Neural cell (in vitro differentiated cells): ENCODE measurements around the gene SIRT1. TPM values are rescaled to one million over a fixed set of nuclear protein-coding genes. Genes with fewer than 3 reads are reported as not detected.

Experiments used
- H2AFZ ChIP-seq: fragments of 200-600, 300-800 bp; sonication (generic), shearing (Covaris generic); 2 replicates; pipeline ENCODE4 v1.6.0; 2014; ENCODE audit warnings: low read depth, mild to moderate bottlenecking, antibody characterized with exemption, low read length, moderate library complexity
- H3F3A ChIP-seq: fragments of 200-600 bp; shearing (Covaris generic); 2 replicates; pipeline ENCODE4 v1.6.1; 2016; ENCODE audit warnings: mild to moderate bottlenecking, moderate library complexity, mixed read lengths, antibody characterized with exemption, low read length; ENCODE audit not compliant: insufficient read depth, poor library complexity, severe bottlenecking
- H3K27ac ChIP-seq: fragments of 200-600, 300-800 bp; sonication (generic), shearing (Covaris generic); 2 replicates; pipeline ENCODE4 v1.5.1; 2014; ENCODE audit warnings: mild to moderate bottlenecking, low read length, moderate library complexity
- H3K27me3 ChIP-seq: fragments of 300-800, 200-600 bp; sonication (generic), shearing (Covaris generic); 2 replicates; pipeline ENCODE4 v1.6.0; 2014; ENCODE audit warnings: mild to moderate bottlenecking, low read depth, low read length, moderate library complexity; ENCODE audit not compliant: insufficient read depth
- H3K36me3 ChIP-seq: fragments of 300-800, 200-600 bp; sonication (generic), shearing (Covaris generic); 2 replicates; pipeline ENCODE4 v1.5.1; 2014; ENCODE audit warnings: mild to moderate bottlenecking, antibody characterized with exemption, low read length, moderate library complexity; ENCODE audit not compliant: insufficient read depth
- H3K4me2 ChIP-seq: fragments of 300-800, 200-600 bp; sonication (generic), shearing (Covaris generic); 2 replicates; pipeline ENCODE4 v1.6.0; 2014; ENCODE audit warnings: mild to moderate bottlenecking, low read length
- H3K4me3 ChIP-seq: fragments of 300-800, 200-600 bp; sonication (generic), shearing (Covaris generic); 2 replicates; pipeline ENCODE4 v1.5.1; 2014; ENCODE audit warnings: mild to moderate bottlenecking, low read length, moderate library complexity
- H3K79me2 ChIP-seq: fragments of 200-600 bp; shearing (Covaris generic); replicated peaks from 2 replicates; pipeline ENCODE4 v1.6.0; 2014; ENCODE audit warnings: mild to moderate bottlenecking, low read length, moderate library complexity; ENCODE audit not compliant: insufficient read depth
- H3K9ac ChIP-seq: fragments of 300-800, 200-600 bp; sonication (generic), shearing (Covaris generic); 2 replicates; pipeline ENCODE4 v1.6.1; 2016; ENCODE audit warnings: mild to moderate bottlenecking, low read length, mixed read lengths
- H3K9me2 ChIP-seq: fragments of 200-600 bp; shearing (Covaris generic); 2 replicates; pipeline ENCODE4 v1.6.1; 2016; ENCODE audit warnings: mild to moderate bottlenecking, low read length, mixed read lengths; ENCODE audit not compliant: insufficient read depth
- H3K9me3 ChIP-seq: fragments of 200-600, 300-800 bp; sonication (generic), shearing (Covaris generic); 2 replicates; pipeline ENCODE4 v1.6.1; 2016; ENCODE audit warnings: mild to moderate bottlenecking, mixed run types, low read length, moderate library complexity, mixed read lengths
- H4K20me1 ChIP-seq: fragments of 200-600 bp; shearing (Covaris generic); 2 replicates; pipeline ENCODE4 v1.6.1; 2016; ENCODE audit warnings: mild to moderate bottlenecking, mixed run types; ENCODE audit not compliant: insufficient read depth
- CTCF ChIP-seq: fragments of 450-650 bp; IDR thresholded peaks from 2 replicates; pipeline ENCODE4 v1.5.1; 2014; ENCODE audit warnings: antibody characterized with exemption, mild to moderate bottlenecking, moderate library complexity; ENCODE audit not compliant: poor library complexity, severe bottlenecking
- EP300 ChIP-seq: fragments of 450-650 bp; conservative IDR thresholded peaks from 2 replicates; pipeline ENCODE4 v1.6.1; 2014; ENCODE audit warnings: antibody characterized with exemption, mild to moderate bottlenecking, moderate library complexity; ENCODE audit not compliant: poor library complexity, severe bottlenecking
- EZH2 ChIP-seq: fragments of 200-600, 300-800 bp; shearing (Covaris generic), sonication (generic); IDR thresholded peaks from 2 replicates; pipeline ENCODE4 v1.6.1; 2014; ENCODE audit warnings: antibody characterized with exemption, low read length, borderline replicate concordance, mild to moderate bottlenecking; ENCODE audit not compliant: insufficient read depth, poor library complexity, severe bottlenecking
- MXI1 ChIP-seq: fragments of 450-650 bp; conservative IDR thresholded peaks from 2 replicates; pipeline ENCODE4 v1.6.1; 2014; ENCODE audit warnings: antibody characterized with exemption, mild to moderate bottlenecking; ENCODE audit not compliant: poor library complexity, severe bottlenecking
- POLR2AphosphoS5 ChIP-seq: IDR thresholded peaks from 2 replicates; pipeline ENCODE4 v1.6.1; 2012
- RAD21 ChIP-seq: fragments of 450-650 bp; conservative IDR thresholded peaks from 2 replicates; pipeline ENCODE4 v1.6.1; 2014; ENCODE audit warnings: antibody characterized with exemption, mild to moderate bottlenecking, moderate library complexity
- REST ChIP-seq: IDR thresholded peaks from 2 replicates; pipeline ENCODE4 v1.6.1; 2012; ENCODE audit warnings: borderline replicate concordance
- SMC3 ChIP-seq: fragments of 450-650 bp; conservative IDR thresholded peaks from 2 replicates; pipeline ENCODE4 v1.6.1; 2014; ENCODE audit warnings: antibody characterized with exemption, mild to moderate bottlenecking, moderate library complexity; ENCODE audit not compliant: poor library complexity
- TAF1 ChIP-seq: IDR thresholded peaks from 2 replicates; pipeline ENCODE4 v1.6.1; 2012; ENCODE audit warnings: low read depth
- polyA plus RNA-seq: library from polyadenylated mRNA; depleted of rRNA; stranded (reverse); fragments of >200 nt; gene quantifications from 2 replicates; pipeline ENCODE4 v1.2.3, GENCODE V29; 2014

The SIRT1 gene
- polyA plus RNA-seq, 1 donor from 2014 or later: 38.6 TPM

- H3K9ac ChIP-seq: no peak overlapping the region
- H3K27ac ChIP-seq: no peak overlapping the region
- H3K79me2 ChIP-seq: no peaks in the 10 kb centered on the region
- no peaks in the 10 kb centered on the region for H3K9me3 ChIP-seq
- H2AFZ ChIP-seq: no peak overlapping the region
- H3K27me3 ChIP-seq: no peaks in the 10 kb centered on the region
- H3F3A ChIP-seq: no peaks in the 10 kb centered on the region
- H3K9me2 ChIP-seq: no peaks in the 10 kb centered on the region
- no peak overlapping the region for H3K4me3 ChIP-seq
- no peak overlapping the region for H3K4me2 ChIP-seq
- TF ChIP-seq CTCF (no peak), EP300 (no peak), EZH2 (no peak), SMC3 (no peak), RAD21 (no peak), REST (no peak), POLR2AphosphoS5 (no peak), MXI1 (no peak), TAF1 (no peak)
- H4K20me1 ChIP-seq: no peaks in the 10 kb centered on the region
- H3K36me3 ChIP-seq: peaks cover 9% of the 10 kb centered on the region
These were observed 33.2 kb downstream of the SIRT1 start for GRCh38 chr10:67917679-67918078.

- TF ChIP-seq TAF1 (no peak), RAD21 (no peak)
- no peaks in the 10 kb centered on the region for H3K9me2 ChIP-seq
- H3K9me3 ChIP-seq: no peaks in the 10 kb centered on the region
- no peak overlapping the region for H3K4me3 ChIP-seq
- no peak overlapping the region for H2AFZ ChIP-seq
- no peaks in the 10 kb centered on the region for H4K20me1 ChIP-seq
- no peaks in the 10 kb centered on the region for H3F3A ChIP-seq
- no peak overlapping the region for H3K27ac ChIP-seq
- no peak overlapping the region for H3K4me2 ChIP-seq
- no peaks in the 10 kb centered on the region for H3K36me3 ChIP-seq
- H3K9ac ChIP-seq: no peak overlapping the region
- H3K79me2 ChIP-seq: no peaks in the 10 kb centered on the region
- H3K27me3 ChIP-seq: no peaks in the 10 kb centered on the region
These were observed 36.6 kb downstream of the SIRT1 start for GRCh38 chr10:67921065-67921464.

- no peaks in the 10 kb centered on the region for H3K9me2 ChIP-seq
- H3K9ac ChIP-seq: no peak overlapping the region
- no peaks in the 10 kb centered on the region for H3K36me3 ChIP-seq
- no peak overlapping the region for H2AFZ ChIP-seq
- no peak overlapping the region for H3K4me2 ChIP-seq
- no peaks in the 10 kb centered on the region for H3K79me2 ChIP-seq
- no peaks in the 10 kb centered on the region for H3K9me3 ChIP-seq
- H3K27me3 ChIP-seq: no peaks in the 10 kb centered on the region
- no peaks in the 10 kb centered on the region for H3F3A ChIP-seq
- H3K4me3 ChIP-seq: no peak overlapping the region
- no peak overlapping the region for H3K27ac ChIP-seq
- no peaks in the 10 kb centered on the region for H4K20me1 ChIP-seq
- no peak for TF ChIP-seq RAD21
- TF ChIP-seq TAF1: no peak
- no peak for TF ChIP-seq SMC3
- no peak for TF ChIP-seq REST
- TF ChIP-seq POLR2AphosphoS5: no peak
- no peak for TF ChIP-seq EZH2
- no peak for TF ChIP-seq EP300
- no peak for TF ChIP-seq CTCF
- TF ChIP-seq MXI1: no peak
These were observed 39.1 kb downstream of the SIRT1 start for GRCh38 chr10:67923551-67923950.
